ACC112 (cell line): Measurements from ENCODE around the gene NID2.

Experiments
- H2AFZ ChIP-seq: fragments of 200-600 bp; sonication (generic); one replicate; pipeline ENCODE4 v1.6.0; 2017; ENCODE audit warnings: antibody characterized with exemption, low read length; ENCODE audit not compliant: unreplicated experiment
- H3K27ac ChIP-seq: fragments of 200-600 bp; sonication (generic); 2 replicates; pipeline ENCODE4 v1.5.1; 2014; ENCODE audit warnings: low read depth, mild to moderate bottlenecking, antibody characterized with exemption, low read length, moderate library complexity
- H3K27me3 ChIP-seq: fragments of 200-600 bp; sonication (generic); 2 replicates; pipeline ENCODE4 v1.6.1; 2014; ENCODE audit warnings: mild to moderate bottlenecking, antibody characterized with exemption, low read length, moderate library complexity, mixed read lengths; ENCODE audit not compliant: insufficient read depth
- H3K36me3 ChIP-seq: fragments of 200-600 bp; sonication (generic); 2 replicates; pipeline ENCODE4 v1.6.1; 2016; ENCODE audit warnings: mild to moderate bottlenecking, antibody characterized with exemption, low read length, moderate library complexity, mixed read lengths; ENCODE audit not compliant: insufficient read depth
- H3K4me1 ChIP-seq: fragments of 200-600 bp; sonication (generic); one replicate; pipeline ENCODE4 v1.6.1; 2016; ENCODE audit warnings: low read length, mixed read lengths; ENCODE audit not compliant: insufficient read depth, unreplicated experiment, control insufficient read depth
- H3K4me3 ChIP-seq: fragments of 200-600 bp; sonication (generic); 2 replicates; pipeline ENCODE4 v1.5.1; 2014; ENCODE audit warnings: mild to moderate bottlenecking, low read depth, low read length
- H3K79me2 ChIP-seq: fragments of 200-600 bp; sonication (generic); one replicate; pipeline ENCODE4 v1.6.0; 2016; ENCODE audit warnings: low read length; ENCODE audit not compliant: control insufficient read depth, unreplicated experiment, insufficient read depth

NID2 gene

DNA sequence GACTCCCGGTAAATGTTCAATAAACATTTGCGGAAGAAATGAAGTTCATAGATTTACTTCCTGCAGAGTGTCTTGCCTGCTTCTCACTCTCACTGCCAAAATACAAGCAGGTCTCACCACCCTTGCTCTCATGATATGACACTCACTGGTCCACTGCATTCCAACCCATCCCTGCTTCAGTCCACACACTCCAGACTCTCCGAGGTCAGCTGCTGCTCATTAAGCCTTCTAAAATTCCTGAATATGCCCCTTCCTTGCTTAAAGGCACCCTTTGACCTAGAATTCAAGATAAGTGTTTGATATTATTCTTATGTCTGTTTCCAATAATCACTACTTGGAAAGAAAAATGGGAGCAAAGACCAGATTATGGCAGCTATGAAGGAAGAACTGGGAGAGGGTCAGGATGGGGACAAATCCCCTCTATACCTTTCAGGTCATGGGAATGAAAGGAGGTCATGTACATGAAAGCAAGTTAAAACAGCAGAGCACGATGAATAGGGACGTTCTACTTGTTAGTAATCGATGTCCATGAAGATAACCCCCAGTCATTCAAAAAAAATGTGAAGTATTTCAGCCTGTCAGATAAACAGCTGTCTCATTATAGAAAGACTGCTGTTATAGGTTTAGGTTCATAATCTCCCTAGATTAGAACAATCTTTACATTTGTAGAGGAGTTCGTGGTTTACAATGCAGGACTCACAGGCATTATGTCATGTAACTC lies 10.5 kb upstream of the NID2 start:
- peak overlapping the region; percentile 99 for H3K27ac ChIP-seq
- H3K4me1 ChIP-seq = peaks cover 69% of the 10 kb centered on the region
- H3K36me3 ChIP-seq = no peaks in the 10 kb centered on the region
- H3K27me3 ChIP-seq = no peaks in the 10 kb centered on the region
- H3K4me3 ChIP-seq = peak overlapping the region; percentile 49; the same call in 1 of the 2 replicates
- no peaks in the 10 kb centered on the region for H3K79me2 ChIP-seq
- H2AFZ ChIP-seq = peak overlapping the region; percentile 42

DNA sequence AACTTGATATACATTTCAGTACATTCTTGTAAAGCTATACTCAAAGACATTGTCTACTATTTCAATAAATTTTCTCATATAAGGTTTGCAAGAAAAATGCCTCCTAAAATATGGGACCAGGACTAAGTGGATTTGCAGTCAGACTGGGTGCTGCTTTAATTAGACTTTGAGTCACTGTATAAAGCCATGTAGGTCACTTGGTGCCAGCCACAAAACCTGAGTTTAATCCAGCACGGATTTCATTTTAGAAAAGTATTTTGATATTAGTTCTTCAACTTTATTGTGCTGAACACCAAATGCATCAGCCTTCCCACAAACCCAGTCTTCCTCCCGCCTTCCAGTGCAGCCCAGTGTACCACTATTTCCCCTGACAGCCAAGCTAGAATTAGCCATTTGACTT lies 9.9 kb upstream of the NID2 start:
- Histone ChIP-seq H3K27ac (peak overlapping the region; percentile 99), H3K36me3 (no peaks in the 10 kb centered on the region), H3K27me3 (no peaks in the 10 kb centered on the region), H2AFZ (no peak overlapping the region), H3K4me1 (peaks cover 76% of the 10 kb centered on the region), H3K79me2 (no peaks in the 10 kb centered on the region), H3K4me3 (peak overlapping the region; percentile 49; the same call in 1 of the 2 replicates)

- no peaks in the 10 kb centered on the region for H3K79me2 ChIP-seq
- no peaks in the 10 kb centered on the region for H3K27me3 ChIP-seq
- peaks cover 82% of the 10 kb centered on the region for H3K4me1 ChIP-seq
- H3K27ac ChIP-seq = peak overlapping the region; percentile 99
- H3K36me3 ChIP-seq = no peaks in the 10 kb centered on the region
- 0 out of 2 replicates have a peak overlapping the region, but pooled peaks have one; percentile 49 for H3K4me3 ChIP-seq
- H2AFZ ChIP-seq = peak overlapping the region; percentile 43
Observed at GRCh38 chr14:52078095-52078531, 9.3 kb upstream of the NID2 start.

DNA sequence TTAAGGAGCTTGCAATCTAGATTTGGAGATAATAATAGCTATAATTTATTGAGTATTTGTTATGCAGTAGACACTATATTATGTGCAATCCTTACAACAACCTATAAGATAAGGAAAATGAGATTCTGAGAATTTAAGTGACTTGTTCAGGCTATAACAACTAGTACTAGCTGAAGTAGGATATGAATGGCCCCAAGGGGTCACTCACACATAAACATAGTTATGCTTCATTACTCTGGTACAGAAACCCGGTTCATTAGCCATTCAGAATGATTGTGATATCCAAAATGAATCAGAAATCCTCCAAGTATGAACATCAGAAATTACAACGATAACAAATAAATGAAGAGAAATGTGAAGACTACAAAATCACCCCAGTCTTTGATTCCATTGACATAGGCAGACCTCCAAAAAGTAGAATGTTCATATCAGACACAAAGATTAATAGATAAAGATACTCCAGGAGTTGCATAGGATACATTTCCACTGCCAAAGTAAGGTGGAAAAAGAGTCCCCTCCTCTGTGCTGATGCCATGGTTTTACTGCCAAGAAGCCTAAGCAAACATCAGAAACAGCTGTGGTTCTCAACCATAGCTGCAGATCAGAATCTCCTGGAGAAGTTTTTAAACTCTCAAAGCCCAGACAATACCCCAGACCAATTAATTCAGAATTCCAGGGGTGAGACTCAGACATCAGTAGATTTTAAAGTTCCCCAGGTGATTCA lies 8.6 kb upstream of the NID2 start:
- H3K4me1 ChIP-seq = peaks cover 89% of the 10 kb centered on the region
- no peaks in the 10 kb centered on the region for H3K79me2 ChIP-seq
- peak overlapping the region; percentile 43 for H2AFZ ChIP-seq
- no peaks in the 10 kb centered on the region for H3K27me3 ChIP-seq
- no peaks in the 10 kb centered on the region for H3K36me3 ChIP-seq
- H3K4me3 ChIP-seq = no peak overlapping the region
- peak overlapping the region; percentile 99 for H3K27ac ChIP-seq

- no peaks in the 10 kb centered on the region for H3K36me3 ChIP-seq
- H3K4me3 ChIP-seq = no peak overlapping the region
- no peaks in the 10 kb centered on the region for H3K79me2 ChIP-seq
- H2AFZ ChIP-seq = no peak overlapping the region
- no peaks in the 10 kb centered on the region for H3K27me3 ChIP-seq
- H3K4me1 ChIP-seq = peaks cover 92% of the 10 kb centered on the region
- H3K27ac ChIP-seq = peak overlapping the region; percentile 99
Observed at GRCh38 chr14:52076334-52076733, 7.5 kb upstream of the NID2 start.

- Histone ChIP-seq H3K4me1 (peaks cover 94% of the 10 kb centered on the region), H2AFZ (no peak overlapping the region), H3K79me2 (no peaks in the 10 kb centered on the region), H3K27ac (peak overlapping the region; percentile 99), H3K36me3 (no peaks in the 10 kb centered on the region), H3K27me3 (no peaks in the 10 kb centered on the region), H3K4me3 (no peak overlapping the region)
Observed at GRCh38 chr14:52075371-52075770, 6.5 kb upstream of the NID2 start.

GRCh38 chr14:52073251-52073650 lies 4.4 kb upstream of the NID2 start:
- Histone ChIP-seq H3K4me3 (peak overlapping the region; percentile 5; the same call in 1 of the 2 replicates), H3K36me3 (no peaks in the 10 kb centered on the region), H3K4me1 (peaks cover 79% of the 10 kb centered on the region), H3K27ac (peak overlapping the region; percentile 84), H3K27me3 (no peaks in the 10 kb centered on the region), H3K79me2 (peaks cover 10% of the 10 kb centered on the region), H2AFZ (no peak overlapping the region)

DNA sequence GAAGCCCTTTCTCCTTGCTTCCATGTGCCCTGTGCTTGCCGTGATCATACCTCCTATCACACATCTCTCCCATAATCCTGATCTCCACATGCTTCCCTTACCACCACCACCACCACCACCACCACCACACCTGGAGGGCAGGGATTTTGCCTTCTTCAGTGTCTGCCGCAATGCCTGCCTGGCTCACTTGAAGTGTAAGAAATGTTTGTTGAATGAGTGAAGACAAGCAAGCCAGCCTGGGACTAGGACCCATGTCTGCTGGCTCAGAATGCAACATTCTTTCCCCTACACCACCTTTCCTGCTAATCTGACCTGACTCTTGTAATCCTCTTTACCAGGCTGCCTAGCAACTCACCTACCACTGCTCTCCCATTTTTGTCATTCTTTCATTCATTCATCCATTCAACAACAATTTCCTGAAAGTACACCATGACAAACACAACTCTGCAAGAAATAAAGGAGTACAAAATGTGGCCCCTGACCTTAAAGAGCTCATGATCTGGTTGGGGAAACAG lies 3.5 kb upstream of the NID2 start:
- H3K4me3 ChIP-seq = peak overlapping the region; percentile 4; the same call in 1 of the 2 replicates
- H2AFZ ChIP-seq = no peak overlapping the region
- no peaks in the 10 kb centered on the region for H3K36me3 ChIP-seq
- peaks cover 20% of the 10 kb centered on the region for H3K79me2 ChIP-seq
- H3K4me1 ChIP-seq = peaks cover 70% of the 10 kb centered on the region
- H3K27me3 ChIP-seq = no peaks in the 10 kb centered on the region
- H3K27ac ChIP-seq = peak overlapping the region; percentile 84

DNA sequence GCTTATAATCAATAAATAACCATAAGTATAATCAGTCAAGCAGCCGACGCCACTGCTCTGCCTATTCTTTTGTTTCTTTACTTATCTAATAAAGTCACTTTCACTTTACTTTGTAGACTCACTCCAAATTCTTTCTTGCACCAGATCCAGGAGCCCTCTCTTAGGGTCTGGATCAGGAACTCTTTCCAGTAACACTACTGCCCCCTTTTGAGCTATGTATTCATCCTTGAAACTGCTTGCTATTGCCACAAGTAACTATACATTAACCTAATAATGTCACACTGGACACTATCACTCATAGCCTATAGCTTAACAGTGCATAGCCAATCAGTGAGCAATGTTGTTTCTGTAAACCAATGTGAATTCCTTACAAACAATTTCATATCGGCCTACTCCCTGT lies 2.8 kb upstream of the NID2 start:
- no peak overlapping the region for H2AFZ ChIP-seq
- H3K4me3 ChIP-seq = no peak overlapping the region
- peaks cover 70% of the 10 kb centered on the region for H3K4me1 ChIP-seq
- no peaks in the 10 kb centered on the region for H3K27me3 ChIP-seq
- H3K27ac ChIP-seq = peak overlapping the region; percentile 84
- peaks cover 3% of the 10 kb centered on the region for H3K36me3 ChIP-seq
- peaks cover 26% of the 10 kb centered on the region for H3K79me2 ChIP-seq

DNA sequence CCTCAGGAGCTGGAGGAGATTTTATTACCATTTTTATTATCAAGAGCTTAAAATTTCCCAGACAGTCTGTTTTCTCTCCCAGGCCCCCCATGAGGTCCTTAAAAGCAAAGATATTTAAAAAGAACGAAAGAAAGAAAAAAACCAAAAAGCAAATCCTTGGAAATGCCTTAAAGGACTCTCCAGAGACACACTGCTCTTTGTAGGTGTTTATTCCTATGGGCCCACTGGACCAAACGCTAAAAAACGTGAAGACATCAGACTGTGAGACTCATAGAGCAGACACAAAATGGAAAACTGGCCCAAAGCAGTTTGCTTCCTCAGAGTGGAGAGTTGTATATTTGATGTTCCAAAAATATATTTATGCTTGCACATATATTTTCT lies 1.2 kb upstream of the NID2 start:
- no peak overlapping the region for H2AFZ ChIP-seq
- H3K27me3 ChIP-seq = no peaks in the 10 kb centered on the region
- peaks cover 13% of the 10 kb centered on the region for H3K36me3 ChIP-seq
- peak overlapping the region; percentile 84 for H3K27ac ChIP-seq
- peaks cover 59% of the 10 kb centered on the region for H3K4me1 ChIP-seq
- H3K79me2 ChIP-seq = peaks cover 31% of the 10 kb centered on the region
- H3K4me3 ChIP-seq = peak overlapping the region; percentile 94
